Measurements from ENCODE around the gene TMEM143. TPM values are rescaled to one million over a fixed set of nuclear protein-coding genes. Genes with fewer than 3 reads are reported as not detected.

The TMEM143 gene
- total RNA-seq, 1 experiment from 2014 or later, result 24.8 TPM

GRCh38 chr19:48359123-48359522 is 4.6 kb downstream of the TMEM143 start:
- no peak overlapping the region for H3K4me3 ChIP-seq
- intact Hi-C loops (cut with micrococcal nuclease; ENCODE audit: unreplicated experiment), result no loop called here
- H2AFZ ChIP-seq, result no peak overlapping the region
- peaks cover 27% of the 10 kb centered on the region for H3F3A ChIP-seq (ENCODE audit: insufficient read depth, low read depth)
- POLR2A ChIA-PET (ENCODE audit: unreplicated experiment), result no interaction called here
- H3K4me2 ChIP-seq, result no peak overlapping the region
- H4K20me1 ChIP-seq (ENCODE audit: insufficient read depth), result no peaks in the 10 kb centered on the region
- H3K79me2 ChIP-seq (ENCODE audit: low read depth), result no peaks in the 10 kb centered on the region
- H3K9me2 ChIP-seq (ENCODE audit: insufficient read depth), result no peaks in the 10 kb centered on the region
- no peak overlapping the region for H3K27ac ChIP-seq
- H3K9me3 ChIP-seq (ENCODE audit: insufficient read depth, low read depth), result no peaks in the 10 kb centered on the region
- H3K27me3 ChIP-seq (ENCODE audit: insufficient read depth, low read depth), result no peaks in the 10 kb centered on the region
- no TSS peak for BruUV-seq (replicated peaks)
- TF ChIP-seq EZH2 (IDR thresholded peaks at IDR 0.05; ENCODE audit: low read depth) (no peak), CTCF (conservative IDR thresholded peaks at IDR 0.05) (no peak)
- H3K4me1 ChIP-seq (replicated peaks; ENCODE audit: insufficient read depth), result peaks cover 19% of the 10 kb centered on the region
- CTCF ChIA-PET, result no interaction called here
- DNase-seq, result no peak
- no peaks in the 10 kb centered on the region for H3K36me3 ChIP-seq (ENCODE audit: low read depth)

GRCh38 chr19:48355365-48355954 is 8.3 kb downstream of the TMEM143 start:
- no peak for DNase-seq
- no peaks in the 10 kb centered on the region for H3K79me2 ChIP-seq (ENCODE audit: low read depth)
- ChIA-PET CTCF (interaction anchor here (0.6 kb wide), 1 partner anchor 46 kb away, joined by 5 read pairs; no protein-coding TSS in a partner anchor), POLR2A (ENCODE audit: unreplicated experiment) (interaction anchor here (0.6 kb wide), 1 partner anchor 7 kb away, joined by 3 read pairs; no protein-coding TSS in a partner anchor)
- H3F3A ChIP-seq (ENCODE audit: insufficient read depth, low read depth), result peaks cover 35% of the 10 kb centered on the region
- no peaks in the 10 kb centered on the region for H3K27me3 ChIP-seq (ENCODE audit: insufficient read depth, low read depth)
- no peaks in the 10 kb centered on the region for H4K20me1 ChIP-seq (ENCODE audit: insufficient read depth)
- H3K27ac ChIP-seq, result peak overlapping the region; percentile 65
- no peaks in the 10 kb centered on the region for H3K9me3 ChIP-seq (ENCODE audit: insufficient read depth, low read depth)
- H2AFZ ChIP-seq, result no peak overlapping the region
- TF ChIP-seq CTCF (conservative IDR thresholded peaks at IDR 0.05) (no peak), EZH2 (IDR thresholded peaks at IDR 0.05; ENCODE audit: low read depth) (no peak)
- 0 out of 2 replicates have a peak overlapping the region, but pooled peaks have one; percentile 1 for H3K4me2 ChIP-seq
- no peaks in the 10 kb centered on the region for H3K9me2 ChIP-seq (ENCODE audit: insufficient read depth)
- intact Hi-C loops (cut with micrococcal nuclease; ENCODE audit: unreplicated experiment), result no loop called here
- peaks cover 27% of the 10 kb centered on the region for H3K4me1 ChIP-seq (replicated peaks; ENCODE audit: insufficient read depth)
- H3K36me3 ChIP-seq (ENCODE audit: low read depth), result no peaks in the 10 kb centered on the region
- no peak overlapping the region for H3K4me3 ChIP-seq
- BruUV-seq (replicated peaks), result no TSS peak

DNA sequence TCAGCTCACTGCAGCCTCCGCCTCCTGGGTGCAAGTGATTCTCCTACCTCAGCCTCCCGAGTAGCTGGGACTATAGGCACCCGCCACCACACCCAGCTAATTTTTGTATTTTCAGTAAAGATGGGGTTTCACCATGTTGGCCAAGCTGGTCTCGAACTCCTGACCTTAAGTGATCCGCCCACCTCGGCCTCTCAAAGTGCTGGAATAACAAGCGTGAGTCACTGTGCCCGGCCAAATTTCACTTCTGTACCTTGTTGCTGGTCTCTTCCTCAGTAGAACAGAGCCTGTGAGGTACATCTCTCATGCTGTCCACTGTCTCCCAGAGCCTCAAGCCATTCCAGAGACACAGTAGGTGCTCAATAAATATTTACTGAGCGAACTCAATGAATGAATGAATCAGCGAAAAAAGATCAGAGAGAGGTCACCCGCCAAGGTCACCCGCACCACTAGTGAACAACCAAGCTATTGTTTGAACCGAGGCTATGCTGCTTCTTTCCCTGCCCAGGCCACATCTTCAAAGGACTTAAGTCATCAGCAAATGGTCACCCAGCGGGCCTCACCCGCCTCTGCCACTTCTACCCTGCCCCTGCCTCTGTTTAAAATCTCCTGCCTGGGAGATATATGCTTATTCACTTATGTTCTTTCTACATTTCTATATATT is 9.3 kb downstream of the TMEM143 start:
- BruUV-seq (replicated peaks), result no TSS peak
- Histone ChIP-seq H3F3A (ENCODE audit: insufficient read depth, low read depth) (peaks cover 35% of the 10 kb centered on the region), H3K9me3 (ENCODE audit: insufficient read depth, low read depth) (no peaks in the 10 kb centered on the region), H3K9me2 (ENCODE audit: insufficient read depth) (no peaks in the 10 kb centered on the region), H2AFZ (no peak overlapping the region), H3K27me3 (ENCODE audit: insufficient read depth, low read depth) (no peaks in the 10 kb centered on the region), H3K4me1 (replicated peaks; ENCODE audit: insufficient read depth) (peaks cover 27% of the 10 kb centered on the region), H4K20me1 (ENCODE audit: insufficient read depth) (no peaks in the 10 kb centered on the region), H3K27ac (peak overlapping the region; percentile 65), H3K4me3 (no peak overlapping the region), H3K36me3 (ENCODE audit: low read depth) (no peaks in the 10 kb centered on the region), H3K79me2 (ENCODE audit: low read depth) (no peaks in the 10 kb centered on the region), H3K4me2 (0 out of 2 replicates have a peak overlapping the region, but pooled peaks have one; percentile 1)
- no peak for TF ChIP-seq EZH2 (IDR thresholded peaks at IDR 0.05; ENCODE audit: low read depth)
- CTCF ChIA-PET, result interaction anchor here (0.7 kb wide), 1 partner anchor 27 kb away, joined by 6 read pairs; no protein-coding TSS in a partner anchor
- intact Hi-C loops (cut with micrococcal nuclease; ENCODE audit: unreplicated experiment), result no loop called here
- peak; percentile 50 to 92 for DNase-seq
- POLR2A ChIA-PET (ENCODE audit: unreplicated experiment), result interaction anchor here (0.6 kb wide), 1 partner anchor 33 kb away, joined by 3 read pairs; a partner anchor contains a TSS
